HepG2 (cell line): ENCODE results near the gene VGF. TPM values are rescaled to one million over a fixed set of nuclear protein-coding genes. Genes with fewer than 3 reads are reported as not detected.
A peak's percentile ranks its signal among the peaks of the same experiment; 100 is the strongest.

Source experiments
- ATAC-seq: fragments of 200-7000 bp; cut with Tn5 transposase; 3 replicates; pipeline ENCODE4 v1.9.1; 2020; ENCODE audit warnings: mild to moderate bottlenecking, moderate library complexity
- BruUV-seq: library from RNA; stranded (reverse); fragments of 400-500 nt; replicated peaks from 2 replicates; lab custom pipeline; 2021; lab: Mats Ljungman, UMichigan
- CTCF ChIA-PET: fragments of 300-600 bp; formaldehyde crosslinking; extraction: SDS; loops from one replicate; lab custom pipeline; 2021; ENCODE audit warnings: low total read pairs, inconsistent platforms, low intra/inter-chr PET ratio; lab: Yijun Ruan, JAX
- POLR2A ChIA-PET: fragments of 350-600 bp; sonication (Branson Sonifier 250); formaldehyde crosslinking; loops from one replicate; lab custom pipeline; 2020; ENCODE audit warnings: antibody characterized with exemption, inconsistent platforms; lab: Yijun Ruan, JAX
- DNase-seq: peaks from one replicate; pipeline ENCODE4 v3.0.0-alpha.2; 2015; ENCODE audit warnings: low spot score
- FAIRE-seq: peaks from 3 replicates; lab custom pipeline; 2011; peaks lifted over from hg19 to GRCh38; lab: Jason Lieb, UNC
- H2AFZ ChIP-seq: one replicate; pipeline ENCODE4 v1.6.1; 2011; ENCODE audit warnings: low read length, inconsistent platforms
- H3K27ac ChIP-seq: fragments of 300-600 bp; 3 replicates; pipeline ENCODE4 v1.8.0; 2011; ENCODE audit warnings: mixed run types, mild to moderate bottlenecking, mixed read lengths, low read length, inconsistent platforms; ENCODE audit not compliant: insufficient read depth; ENCODE audit errors: extremely low read length
- H3K27me3 ChIP-seq, 2 experiments: fragments of 200-600 bp in 1 of 2; 2 replicates in 1 of 2; 3 replicates in 1 of 2; pipeline versions ENCODE4 v1.6.0 to v1.8.0; 2011; ENCODE audit warnings: low read length in 2 of 2, mild to moderate bottlenecking in 2 of 2, moderate library complexity in 2 of 2, inconsistent platforms in 1 of 2; ENCODE audit not compliant: insufficient read depth in 2 of 2, control insufficient read depth in 1 of 2
- H3K36me3 ChIP-seq, 2 experiments: fragments of 200-600 bp in 1 of 2; replicated peaks in 1 of 2; 2 replicates in 1 of 2; 3 replicates in 1 of 2; pipeline versions ENCODE4 v1.5.1 to v1.8.0; 2011; ENCODE audit warnings: low read length in 2 of 2, inconsistent platforms in 1 of 2; ENCODE audit not compliant: insufficient read depth in 2 of 2, control insufficient read depth in 1 of 2
- H3K4me1 ChIP-seq: 2 replicates; pipeline ENCODE4 v1.5.1; 2012; ENCODE audit warnings: low read length, inconsistent platforms; ENCODE audit not compliant: insufficient read depth
- H3K4me2 ChIP-seq: 2 replicates; pipeline ENCODE4 v1.6.0; 2011; ENCODE audit warnings: low read depth, low read length, inconsistent platforms
- H3K4me3 ChIP-seq, 3 experiments: fragments of 200-600 bp in 1 of 3; sonication (generic), shearing (Covaris generic) in 1 of 3; replicated peaks in 1 of 3; 2 replicates each; pipeline ENCODE4 v1.5.1; 2011 to 2016; ENCODE audit warnings: low read length in 3 of 3, inconsistent platforms in 2 of 3, low read depth in 2 of 3, mild to moderate bottlenecking in 2 of 3, control low read depth in 1 of 3, mixed read lengths in 1 of 3; ENCODE audit not compliant: insufficient read depth in 1 of 3
- H3K79me2 ChIP-seq: one replicate; pipeline ENCODE4 v1.6.1; 2011; ENCODE audit warnings: low read length, inconsistent platforms; ENCODE audit not compliant: insufficient read depth
- H3K9ac ChIP-seq: 2 replicates; pipeline ENCODE4 v1.6.0; 2011; ENCODE audit warnings: mild to moderate bottlenecking, low read depth, low read length, inconsistent platforms; ENCODE audit not compliant: insufficient read depth
- H3K9me3 ChIP-seq: 2 replicates; pipeline ENCODE4 v1.5.1; 2012; ENCODE audit warnings: mild to moderate bottlenecking, low read length
- H4K20me1 ChIP-seq: 2 replicates; pipeline ENCODE4 v1.6.0; 2011; ENCODE audit warnings: inconsistent platforms, mild to moderate bottlenecking, low read length, moderate library complexity; ENCODE audit not compliant: insufficient read depth
- CCAR2 ChIP-seq: fragments of 200-400 bp; formaldehyde crosslinking; optimal IDR thresholded peaks from 2 replicates; pipeline ENCODE3; 2018; ENCODE audit warnings: low read depth, mild to moderate bottlenecking, low read length, moderate library complexity
- CHD2 ChIP-seq: IDR thresholded peaks from 2 replicates; pipeline ENCODE4 v1.6.1; 2011; ENCODE audit warnings: low read depth, low read length, improper control_type of control experiment
- GPBP1L1 ChIP-seq: sonication (generic); formaldehyde crosslinking; IDR thresholded peaks from 2 replicates; pipeline ENCODE4 v1.5.0; 2020; ENCODE audit warnings: mild to moderate bottlenecking, missing genetic modification reagents
- MAFF ChIP-seq: IDR thresholded peaks from 2 replicates; pipeline ENCODE4 v1.6.1; 2011; ENCODE audit warnings: low read depth, low read length, improper control_type of control experiment
- MAFK ChIP-seq, 2 experiments: IDR thresholded peaks in 1 of 2; conservative IDR thresholded peaks in 1 of 2; 2 replicates each; pipeline ENCODE4 v1.6.1; 2011; ENCODE audit warnings: improper control_type of control experiment in 2 of 2, low read length in 2 of 2
- MXD4 ChIP-seq: IDR thresholded peaks from 2 replicates; pipeline ENCODE4 v1.6.1; 2016; ENCODE audit warnings: mild to moderate bottlenecking, missing biosample characterization, missing genetic modification reagents
- REL ChIP-seq: sonication (generic); formaldehyde crosslinking; conservative IDR thresholded peaks from 2 replicates; pipeline ENCODE4 v1.8.0; 2022; ENCODE audit warnings: mild to moderate bottlenecking, missing genetic modification reagents, moderate library complexity
- SNAPC4 ChIP-seq: sonication (generic); formaldehyde crosslinking; IDR thresholded peaks from 2 replicates; pipeline ENCODE4 v1.4.0; 2020; ENCODE audit warnings: mild to moderate bottlenecking, missing genetic modification reagents
- U2AF2 ChIP-seq: fragments of 200-400 bp; formaldehyde crosslinking; IDR thresholded peaks from 2 replicates; pipeline ENCODE4 v1.6.1; 2017; ENCODE audit warnings: low read depth, mild to moderate bottlenecking, low read length
- ZFX ChIP-seq: sonication (generic); formaldehyde crosslinking; IDR thresholded peaks from 2 replicates; pipeline ENCODE4 v1.4.0; 2020; ENCODE audit warnings: mild to moderate bottlenecking, low read depth, missing genetic modification reagents, moderate library complexity
- ZNF124 ChIP-seq: sonication (generic); formaldehyde crosslinking; IDR thresholded peaks from 2 replicates; pipeline ENCODE4 v1.4.0; 2020; ENCODE audit warnings: missing genetic modification reagents
- ZNF230 ChIP-seq: sonication (generic); formaldehyde crosslinking; IDR thresholded peaks from 2 replicates; pipeline ENCODE4 v1.4.0; 2020; ENCODE audit warnings: mild to moderate bottlenecking, missing genetic modification reagents
- ZNF773 ChIP-seq: sonication (generic); formaldehyde crosslinking; IDR thresholded peaks from 2 replicates; pipeline ENCODE4 v1.4.0; 2020; ENCODE audit warnings: missing genetic modification reagents, borderline replicate concordance
- ZNF777 ChIP-seq: sonication (generic); formaldehyde crosslinking; IDR thresholded peaks from 2 replicates; pipeline ENCODE4 v1.4.0; 2020; ENCODE audit warnings: missing genetic modification reagents
- WGBS: methylation state at CpG from one replicate; pipeline ENCODE4 v1.1.6; 2017; ENCODE audit warnings: low lambda C conversion rate; 5-methylcytosine and 5-hydroxymethylcytosine counted together
- in situ Hi-C: cut with HindIII; loops from 2 replicates; pipeline ENCODE4 v1.10.0; 2017; ENCODE audit warnings: low pct_unique_long_range_greater_than_20kb; ENCODE audit not compliant: extremely low pct_ligation_motif_present
- intact Hi-C: fragments of 100-400 bp; cut with micrococcal nuclease; formaldehyde crosslinking; loops from one replicate; pipeline ENCODE4 v1.10.0; 2022; ENCODE audit not compliant: unreplicated experiment
- polyA plus RNA-seq, 8 experiments: library from polyadenylated mRNA; depleted of rRNA in 3 of 8; stranded (reverse) in 7 of 8; unstranded in 1 of 8; fragments of >200 nt; fragmentation: Illumina TruSeq in 4 of 8; extraction: Trizol in 4 of 8; gene quantifications; 2 replicates each; pipeline versions ENCODE4 v1.2.1 to v1.2.3, GENCODE V29; 2011 to 2016; ENCODE audit warnings: low read depth in 4 of 8, missing spikeins in 1 of 8, mixed read lengths in 1 of 8; ENCODE audit not compliant: insufficient read depth in 1 of 8
- total RNA-seq, 5 experiments: library from RNA; depleted of rRNA; stranded (reverse); fragments of >200 nt; fragmentation: Illumina TruSeq; extraction: Trizol; gene quantifications; 2 replicates each; pipeline ENCODE4 v1.2.3, GENCODE V29; 2016; ENCODE audit warnings: low read depth in 1 of 5

The VGF gene
- total and polyA plus RNA-seq, 2 of the 13 experiments (the other 11 are each of a cell fraction or from before 2014, with no cell fraction given): 0.12 to 0.46 TPM

GRCh38 chr7:101156866-101157589, 8.3 kb downstream of the VGF start:
- intact Hi-C loops (no loop called here), in situ Hi-C loops (no loop called here)
- 96% methylated on average over 14 of the region's 14 CpGs for WGBS
- POLR2A ChIA-PET: interaction anchor here (0.6 to 1.2 kb wide), 2 partner anchors 9 to 17 kb away, joined by 3 to 4 read pairs; partner anchors contain the start of gene VGF
- Histone ChIP-seq H4K20me1 (no peaks in the 10 kb centered on the region), H3K9ac (no peak overlapping the region), H3K4me2 (no peak overlapping the region), H3K4me3 (no peak overlapping the region), H3K27ac (no peak overlapping the region), H3K36me3 (peaks cover 0 to 14% of the 10 kb centered on the region in 2 experiments)
- no peak for ATAC-seq
- DNase-seq: no peak
- BruUV-seq: no TSS peak
- CTCF ChIA-PET: no interaction called here
- TF ChIP-seq SNAPC4 (no peak), CHD2 (no peak), REL (no peak), MAFF (0 out of 2 replicates have a peak, but pooled peaks have one; percentile 9), ZNF777 (CRISPR knock-in tag) (no peak), MXD4 (CRISPR knock-in tag) (no peak), CCAR2 (no peak), ZFX (CRISPR knock-in tag) (no peak), GPBP1L1 (CRISPR knock-in tag) (no peak), ZNF773 (CRISPR knock-in tag) (no peak), MAFK (conservative IDR thresholded peaks at IDR 0.05 in 1 of 2, IDR thresholded peaks at IDR 0.05 in 1 of 2; ENCODE audit: low read length in 2 of 2) (peak; percentile 19 to 44; a peak in 2 of 4 replicates), ZNF124 (no peak), U2AF2 (no peak), ZNF230 (no peak)
- TF ChIP-seq, all 625 proteins: peak for 2
- Histone ChIP-seq H3K9me3 (no peaks in the 10 kb centered on the region), H3K27me3 (no peaks in the 10 kb centered on the region), H3K79me2 (peaks cover 8% of the 10 kb centered on the region), H3K4me1 (peaks cover 20% of the 10 kb centered on the region), H2AFZ (no peak overlapping the region)
- FAIRE-seq: no peak
